Measurements from ENCODE around the gene AFMID.
A peak's percentile ranks its signal among the peaks of the same experiment; 100 is the strongest.
"Not testable (repeated sequence)": the region's sequence is repeated elsewhere in the genome, so short reads cannot be mapped to it uniquely, and the experiment has no call there.

AFMID gene

DNA sequence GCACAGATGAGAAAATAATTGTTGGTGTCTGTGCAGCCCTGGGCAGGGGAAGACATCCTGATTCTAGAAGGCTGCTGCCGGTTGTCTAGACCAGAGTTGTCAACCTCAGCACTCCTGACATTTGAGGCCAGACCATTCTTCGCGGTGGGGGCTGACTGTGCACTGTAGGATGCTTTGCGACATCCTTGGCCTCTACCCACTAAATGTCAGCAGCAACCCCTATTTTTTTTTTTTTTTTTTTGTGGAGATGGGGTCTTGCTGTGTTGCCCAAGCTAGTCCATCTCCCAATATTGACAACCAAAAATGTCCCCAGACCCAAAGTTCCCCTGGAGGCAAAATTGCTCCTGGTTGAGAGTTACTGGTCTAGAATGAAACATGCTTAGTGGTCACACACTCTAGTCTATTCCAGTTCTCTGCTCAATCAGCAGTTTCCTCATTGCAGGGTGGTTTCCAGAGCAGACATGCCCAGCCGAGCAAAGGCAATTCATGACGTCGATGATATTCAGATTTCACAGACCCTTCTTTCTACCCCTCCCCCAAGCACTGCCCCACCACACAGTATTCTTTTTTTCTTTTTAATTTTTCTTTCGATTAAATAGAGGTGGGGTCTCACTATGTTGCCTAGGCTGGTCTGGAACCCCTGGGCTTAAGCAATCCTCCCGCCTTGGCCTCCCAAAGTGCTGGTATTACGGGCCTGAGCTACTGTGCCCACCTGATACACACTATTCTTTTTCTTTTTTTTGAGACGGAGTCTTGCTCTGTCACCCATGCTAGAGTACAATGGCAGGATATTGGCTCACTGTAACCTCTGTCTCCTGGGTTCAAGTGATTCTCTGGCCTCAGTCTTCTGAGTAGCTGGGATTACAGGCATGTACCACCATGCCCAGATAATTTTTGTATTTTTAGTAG is 32.0 kb upstream of the AFMID start:
- peak; percentile 39 for DNase-seq (ENCODE audit: low spot score)

- DNase-seq (ENCODE audit: low spot score), result peak; percentile 56
These were observed 27.5 kb upstream of the AFMID start for GRCh38 chr17:78159575-78160158.

DNA sequence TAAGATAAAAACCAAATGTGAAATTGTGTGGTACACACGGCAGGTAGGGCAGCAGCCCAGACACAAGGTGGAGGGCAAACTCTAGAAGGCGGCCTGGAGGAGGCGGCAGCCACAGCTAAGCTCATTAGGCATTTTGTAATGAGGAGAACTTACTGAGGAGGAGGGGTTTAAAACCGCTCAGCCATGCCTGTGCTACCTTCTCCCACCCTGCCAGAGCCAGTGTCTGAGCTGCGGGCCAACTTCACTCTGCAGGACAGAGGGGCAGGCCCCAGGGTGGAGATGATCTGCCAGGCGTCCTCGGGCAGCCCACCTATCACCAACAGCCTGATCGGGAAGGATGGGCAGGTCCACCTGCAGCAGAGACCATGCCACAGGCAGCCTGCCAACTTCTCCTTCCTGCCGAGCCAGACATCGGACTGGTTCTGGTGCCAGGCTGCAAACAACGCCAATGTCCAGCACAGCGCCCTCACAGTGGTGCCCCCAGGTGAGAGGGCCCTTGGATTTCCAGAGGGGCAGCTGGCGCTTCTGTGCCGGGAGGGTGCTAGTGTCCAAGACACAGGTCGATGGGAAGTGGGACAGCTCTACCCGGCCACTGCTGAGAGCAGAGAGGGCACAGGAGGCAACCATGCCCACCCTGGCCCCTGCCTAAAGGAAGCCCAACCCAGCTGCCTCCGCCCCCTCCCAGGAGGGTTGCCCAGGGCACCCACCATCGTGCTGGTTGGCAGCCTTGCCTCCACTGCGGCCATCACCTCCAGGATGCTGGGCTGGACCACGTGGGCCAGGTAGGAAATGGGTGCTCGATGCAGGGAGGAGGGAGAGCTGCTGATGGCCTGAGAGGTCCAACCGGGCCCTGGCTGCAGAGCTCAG is 23.0 kb upstream of the AFMID start:
- no peak for DNase-seq (ENCODE audit: low spot score)

GRCh38 chr17:78164748-78165607 is 22.2 kb upstream of the AFMID start:
- no peak for DNase-seq (ENCODE audit: low spot score)

DNA sequence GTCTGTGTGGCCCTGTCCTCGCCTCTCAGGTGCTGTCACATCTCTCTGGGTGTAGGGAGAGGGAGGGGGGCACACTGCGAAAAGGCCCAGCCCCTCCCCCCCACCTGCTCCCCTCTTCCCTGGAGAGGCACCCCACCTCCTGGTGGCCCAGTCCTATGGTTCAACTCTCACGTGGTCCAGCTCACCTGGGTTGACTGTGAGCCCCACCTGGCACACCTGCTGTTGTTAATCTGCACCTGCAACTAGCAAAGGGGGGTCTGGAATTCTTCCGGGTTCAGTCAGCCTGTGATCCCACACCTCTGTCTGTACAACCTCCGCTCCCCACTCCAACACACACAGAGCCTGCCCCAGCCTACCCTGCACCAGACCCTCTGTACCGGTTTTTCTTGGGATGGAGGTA is 20.7 kb upstream of the AFMID start:
- no peak for DNase-seq (ENCODE audit: low spot score)

- DNase-seq (ENCODE audit: low spot score), result peak; percentile 88
These were observed 18.8 kb upstream of the AFMID start, which contains the start of gene SYNGR2 for GRCh38 chr17:78168242-78168902. SYNGR2 (plus strand) TSS chr17:78168581; CDS start chr17:78168617, 36 bp downstream.

DNA sequence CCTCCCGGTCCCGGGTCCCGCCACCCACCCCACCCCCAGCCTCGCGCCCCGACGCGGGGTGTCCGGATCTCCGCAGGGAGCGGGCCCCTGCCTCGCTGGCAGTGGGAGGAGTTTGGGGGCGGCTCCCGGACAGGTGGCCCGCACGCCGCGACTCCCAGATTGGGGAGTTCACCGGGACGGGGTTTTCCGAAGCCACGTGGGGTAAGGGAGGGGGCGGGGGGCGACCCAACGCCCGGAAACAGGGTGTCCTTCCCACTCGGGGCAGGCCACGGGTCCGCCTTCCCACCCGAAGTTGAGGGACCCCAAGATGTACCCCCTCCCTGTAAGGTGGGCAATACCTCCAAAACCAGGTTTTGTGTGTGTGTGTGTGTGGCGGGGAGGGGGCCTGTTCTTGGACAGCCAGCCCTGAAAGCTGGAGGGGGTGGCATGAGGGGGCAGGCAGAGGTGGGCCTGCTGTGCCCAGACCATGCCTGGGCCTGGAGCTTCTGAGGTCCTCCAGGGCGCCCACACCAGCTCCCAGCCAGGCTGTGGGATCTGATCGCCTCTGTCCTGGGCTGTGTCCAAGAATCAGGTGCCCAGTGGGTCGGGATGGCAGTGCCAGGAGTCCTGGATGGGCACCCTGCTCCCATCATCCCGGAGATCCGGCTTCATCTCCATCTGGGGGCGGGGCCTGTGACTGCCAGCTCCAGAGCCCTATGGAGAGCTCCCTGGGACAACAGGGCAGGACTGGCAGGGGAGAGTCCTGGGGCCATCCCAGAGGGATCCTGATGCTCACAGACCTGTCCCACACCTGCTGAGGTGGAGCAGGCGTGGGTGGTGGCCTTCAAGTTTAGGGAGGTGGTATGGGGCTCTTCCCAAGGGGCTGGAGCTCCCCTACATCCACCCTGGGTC is 18.0 kb upstream of the AFMID start:
- peak; percentile 45 for DNase-seq (ENCODE audit: low spot score)

DNA sequence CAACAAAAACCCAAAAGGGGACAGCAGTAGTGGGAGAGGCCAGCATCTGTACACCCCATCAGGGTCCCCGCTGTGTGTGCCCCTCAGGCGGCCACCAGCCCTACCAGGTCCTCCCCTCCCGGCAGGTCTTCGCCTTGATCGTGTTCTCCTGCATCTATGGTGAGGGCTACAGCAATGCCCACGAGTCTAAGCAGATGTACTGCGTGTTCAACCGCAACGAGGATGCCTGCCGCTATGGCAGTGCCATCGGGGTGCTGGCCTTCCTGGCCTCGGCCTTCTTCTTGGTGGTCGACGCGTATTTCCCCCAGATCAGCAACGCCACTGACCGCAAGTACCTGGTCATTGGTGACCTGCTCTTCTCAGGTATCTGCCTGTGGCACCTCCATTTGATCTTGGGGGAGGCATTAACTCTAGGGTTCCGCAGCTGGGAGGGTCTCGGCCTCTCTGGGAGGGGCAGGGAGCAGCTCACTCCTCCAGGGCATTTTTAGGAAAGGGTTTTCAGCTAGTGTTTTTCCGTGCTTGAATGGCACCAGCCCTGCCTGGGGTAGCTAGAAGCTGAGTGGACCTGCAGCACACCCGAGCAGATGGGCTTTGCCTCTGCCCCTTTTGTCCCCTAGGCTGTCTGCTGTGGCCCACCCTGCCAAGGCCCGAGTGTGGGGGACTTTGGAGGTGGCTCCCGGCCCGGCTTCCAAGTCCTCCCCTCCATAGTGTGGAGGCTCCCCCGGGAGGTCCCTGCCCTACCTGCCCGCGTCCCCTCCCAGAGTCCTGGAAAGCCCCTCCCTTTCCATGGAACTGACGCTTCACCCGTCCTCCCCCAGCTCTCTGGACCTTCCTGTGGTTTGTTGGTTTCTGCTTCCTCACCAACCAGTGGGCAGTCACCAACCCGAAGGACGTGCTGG is 16.2 kb upstream of the AFMID start:
- DNase-seq (ENCODE audit: low spot score), result no peak

- not testable (repeated sequence) for DNase-seq (ENCODE audit: low spot score)
These were observed 15.4 kb upstream of the AFMID start for GRCh38 chr17:78171591-78172248.

DNA sequence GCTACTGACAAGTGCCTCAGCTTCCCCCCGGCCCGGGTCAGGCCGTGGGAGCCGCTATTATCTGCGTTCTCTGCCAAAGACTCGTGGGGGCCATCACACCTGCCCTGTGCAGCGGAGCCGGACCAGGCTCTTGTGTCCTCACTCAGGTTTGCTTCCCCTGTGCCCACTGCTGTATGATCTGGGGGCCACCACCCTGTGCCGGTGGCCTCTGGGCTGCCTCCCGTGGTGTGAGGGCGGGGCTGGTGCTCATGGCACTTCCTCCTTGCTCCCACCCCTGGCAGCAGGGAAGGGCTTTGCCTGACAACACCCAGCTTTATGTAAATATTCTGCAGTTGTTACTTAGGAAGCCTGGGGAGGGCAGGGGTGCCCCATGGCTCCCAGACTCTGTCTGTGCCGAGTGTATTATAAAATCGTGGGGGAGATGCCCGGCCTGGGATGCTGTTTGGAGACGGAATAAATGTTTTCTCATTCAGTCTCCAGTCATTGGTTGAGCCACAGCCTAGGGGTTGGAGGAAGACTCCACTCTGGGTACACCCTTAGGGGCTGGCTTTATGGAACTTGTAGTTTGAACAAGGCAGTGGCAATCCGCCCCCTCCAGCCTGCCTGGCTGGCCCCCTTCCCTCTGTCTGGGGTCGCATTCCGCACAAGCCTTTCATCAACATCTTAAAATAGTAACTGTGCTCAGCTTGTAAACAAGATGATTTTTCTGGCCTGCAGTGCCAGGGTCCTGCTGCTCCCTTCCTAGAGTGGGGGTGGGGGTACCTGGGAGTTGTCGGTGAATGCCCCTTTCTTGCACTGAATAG is 14.7 kb upstream of the AFMID start:
- no peak for DNase-seq (ENCODE audit: low spot score)

DNA sequence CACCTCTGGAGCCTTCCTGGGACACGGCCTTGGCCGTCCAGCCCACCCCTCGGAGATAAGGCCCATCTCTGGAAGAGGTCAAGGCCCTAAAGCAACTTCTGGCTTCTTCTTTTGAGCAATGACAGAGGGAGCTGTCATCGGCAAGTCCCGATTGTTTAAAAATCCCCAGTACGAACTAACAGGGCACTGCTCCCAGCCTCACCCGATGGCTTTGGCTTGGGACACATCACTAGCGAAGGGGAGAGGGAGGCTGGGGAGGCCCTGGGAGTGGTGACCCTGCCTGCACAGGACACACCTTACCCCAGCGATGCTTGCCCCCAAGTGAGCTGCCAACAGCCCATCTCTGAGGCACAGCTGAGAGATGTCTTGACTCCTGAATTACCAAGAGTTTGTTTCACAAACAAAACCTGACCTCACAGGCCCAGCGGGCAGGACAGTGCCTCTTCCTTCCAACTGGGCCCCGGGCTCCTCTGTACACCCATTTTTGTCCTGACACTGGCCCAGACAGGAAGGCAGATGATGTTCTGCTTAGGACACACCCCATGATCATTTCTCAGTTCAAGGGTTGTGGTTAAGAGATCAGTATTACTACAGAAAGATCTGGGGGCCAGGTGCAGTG is 14.0 kb upstream of the AFMID start:
- no peak for DNase-seq (ENCODE audit: low spot score)

DNA sequence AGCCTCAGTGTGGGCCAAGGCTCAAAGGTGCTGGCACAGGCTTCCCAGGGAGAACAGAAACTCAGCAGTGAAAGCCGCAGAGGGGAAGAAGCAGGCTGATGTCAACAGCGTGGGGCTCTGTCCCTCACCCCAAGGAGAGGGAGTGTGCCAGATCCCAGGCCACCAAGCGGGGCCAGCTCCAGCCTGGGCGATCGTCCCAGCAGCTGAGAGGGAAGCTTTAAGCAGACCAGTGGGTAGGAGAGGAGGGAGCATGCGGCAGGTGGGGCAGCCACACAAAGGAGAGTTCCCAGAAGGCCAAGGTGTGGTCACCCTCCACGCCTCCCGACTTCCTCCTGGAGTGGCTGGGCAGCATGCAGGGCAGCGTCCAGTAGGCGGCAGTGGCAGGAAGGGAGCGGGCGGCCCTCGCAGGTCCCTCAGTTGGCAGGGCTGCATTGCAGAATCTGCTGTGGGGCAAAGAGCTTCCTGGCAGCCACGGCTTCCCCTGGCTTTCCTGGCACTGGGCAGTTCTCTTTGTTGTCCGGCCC is 12.8 kb upstream of the AFMID start:
- no peak for DNase-seq (ENCODE audit: low spot score)

- no peak for DNase-seq (ENCODE audit: low spot score)
These were observed 12.1 kb upstream of the AFMID start for GRCh38 chr17:78174870-78175642.

DNA sequence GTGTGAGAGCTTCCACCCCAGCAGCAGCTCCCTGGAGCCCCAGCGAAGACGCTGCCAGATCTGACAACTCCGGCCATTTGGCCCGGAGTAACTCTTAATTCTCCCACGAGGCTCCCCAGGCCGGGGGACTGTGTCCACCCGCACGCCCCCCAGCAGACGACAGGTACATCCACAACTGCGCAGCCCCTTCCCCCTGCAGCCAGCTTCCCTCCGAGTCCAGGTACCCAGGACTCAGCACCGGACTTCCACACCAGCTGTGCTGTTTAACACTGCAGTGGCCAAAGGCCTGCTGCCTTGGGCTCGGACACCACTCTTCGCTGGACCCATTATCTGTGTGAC is 11.6 kb upstream of the AFMID start:
- no peak for DNase-seq (ENCODE audit: low spot score)

GRCh38 chr17:78176548-78177025 is 10.6 kb upstream of the AFMID start:
- DNase-seq (ENCODE audit: low spot score), result peak; percentile 81

- no peak for DNase-seq (ENCODE audit: low spot score)
These were observed 7.8 kb upstream of the AFMID start for GRCh38 chr17:78179372-78179771.

Measured in activated CD4-positive, alpha-beta T cell treated with anti-CD3 and anti-CD28 coated beads, Interleukin-2, Interleukin-4, amounts not matched to agents 100 ng/mL and 50 ng/mL, durations not matched to agents 16 hours and 8 hours (primary cell).